GM10248 (cell line): ENCODE results near the gene C11orf68.

Experiments used
- CTCF ChIA-PET: fragments of 300-600 bp; sonication (Branson Sonifier 250); formaldehyde crosslinking; extraction: SDS; loops from one replicate; lab custom pipeline; 2021; ENCODE audit warnings: antibody characterized with exemption; lab: Yijun Ruan, JAX
- POLR2A ChIA-PET: fragments of 350-650 bp; sonication (Branson Sonifier 250); formaldehyde crosslinking; extraction: SDS; loops from one replicate; lab custom pipeline; 2020; ENCODE audit warnings: antibody characterized with exemption; lab: Yijun Ruan, JAX
- DNase-seq: peaks from one replicate; pipeline ENCODE4 v3.0.0; 2012; ENCODE audit errors: extremely low spot score
- CTCF ChIP-seq: IDR thresholded peaks from 2 replicates; pipeline ENCODE4 v1.5.1; 2012; ENCODE audit warnings: mild to moderate bottlenecking, low read depth; ENCODE audit errors: extremely low read depth, missing control alignments, control extremely low read depth

C11orf68 gene

GRCh38 chr11:65880844-65881421 is 37.9 kb downstream of the C11orf68 start:
- ChIA-PET CTCF (interaction anchor here (14.1 to 19.3 kb wide), 3 partner anchors 11 to 108 kb away, joined by 199 to 535 read pairs (median 287); partner anchors contain the start of genes CCDC85B, CFL1, EFEMP2 and FIBP), POLR2A (interaction anchor here (0.6 to 1.0 kb wide), 2 partner anchors 21 to 176 kb away, joined by 3 to 4 read pairs; partner anchors contain the start of gene MUS81)
- DNase-seq = no peak
- no peak for TF ChIP-seq CTCF

GRCh38 chr11:65880027-65880426 is 38.8 kb downstream of the C11orf68 start:
- DNase-seq = no peak
- ChIA-PET POLR2A (no interaction called here), CTCF (interaction anchor here (14.1 to 19.3 kb wide), 3 partner anchors 12 to 109 kb away, joined by 199 to 535 read pairs (median 287); partner anchors contain the start of genes CCDC85B, CFL1, EFEMP2 and FIBP)
- TF ChIP-seq CTCF = no peak

GRCh38 chr11:65879617-65880016 is 39.2 kb downstream of the C11orf68 start, which contains the start of gene CTSW:
Gene CTSW (plus strand): TSS chr11:65879837. CDS start chr11:65879855, 18 bp downstream.
- CTCF ChIA-PET = interaction anchor here (14.1 to 19.3 kb wide), 3 partner anchors 13 to 110 kb away, joined by 199 to 535 read pairs (median 287); partner anchors contain the start of genes CCDC85B, CFL1, EFEMP2 and FIBP
- no peak for DNase-seq
- POLR2A ChIA-PET = interaction anchor here (0.6 kb wide), 1 partner anchor 20 kb away, joined by 3 read pairs; the partner anchor contains the start of gene MUS81
- TF ChIP-seq CTCF = no peak

- ChIA-PET CTCF (interaction anchor here (7.1 to 17.2 kb wide), 2 partner anchors 12 to 13 kb away, joined by 133 to 535 read pairs; partner anchors contain the start of genes CCDC85B, CFL1, CTSW and FIBP), POLR2A (interaction anchor here (0.5 to 1.0 kb wide), 4 partner anchors 14 to 127 kb away, joined by 3 to 4 read pairs (median 4); partner anchors contain the start of genes CCDC85B and FIBP)
- TF ChIP-seq CTCF = no peak
- peak; percentile 97 for DNase-seq
Observed at GRCh38 chr11:65873318-65874156, 45.3 kb downstream of the C11orf68 start.

GRCh38 chr11:65872586-65873317 is 46.1 kb downstream of the C11orf68 start, which contains the start of gene EFEMP2:
Gene EFEMP2 (minus strand): TSS chr11:65872800. CDS start chr11:65872354, 446 bp downstream.
- no peak for TF ChIP-seq CTCF
- no peak for DNase-seq
- CTCF ChIA-PET = interaction anchor here (1.5 to 17.2 kb wide), 4 partner anchors 12 to 150 kb away, joined by 5 to 535 read pairs (median 72); partner anchors contain the start of genes CCDC85B, CFL1, CTSW and FIBP
- POLR2A ChIA-PET = no interaction called here
